Neuronal stem cell (in vitro differentiated cells): ENCODE data around the gene TOP1.

Experiments used
- DNase-seq: peaks from one replicate; pipeline ENCODE4 v3.0.0-alpha.2; 2013; ENCODE audit warnings: low spot score
- H2AFZ ChIP-seq: one replicate; pipeline ENCODE4 v1.6.1; 2013; ENCODE audit warnings: mild to moderate bottlenecking, low read length, inconsistent platforms
- H2AK5ac ChIP-seq: 2 replicates; pipeline ENCODE4 v1.6.1; 2013; ENCODE audit warnings: low read depth, mild to moderate bottlenecking, inconsistent platforms, low read length, moderate library complexity, mixed read lengths
- H2BK120ac ChIP-seq: 2 replicates; pipeline ENCODE4 v1.6.1; 2013; ENCODE audit warnings: low read depth, mild to moderate bottlenecking, inconsistent platforms, low read length, moderate library complexity, mixed read lengths
- H2BK12ac ChIP-seq: one replicate; pipeline ENCODE4 v1.6.1; 2013; ENCODE audit warnings: low read length, inconsistent platforms
- H2BK15ac ChIP-seq: 2 replicates; pipeline ENCODE4 v1.6.1; 2013; ENCODE audit warnings: mild to moderate bottlenecking, low read length, inconsistent platforms, mixed read lengths
- H2BK5ac ChIP-seq: one replicate; pipeline ENCODE4 v1.6.1; 2013; ENCODE audit warnings: inconsistent platforms, mild to moderate bottlenecking, low read length, moderate library complexity
- H3K14ac ChIP-seq: one replicate; pipeline ENCODE4 v1.6.1; 2013; ENCODE audit warnings: low read length, inconsistent platforms
- H3K18ac ChIP-seq: 2 replicates; pipeline ENCODE4 v1.6.1; 2013; ENCODE audit warnings: low read length, inconsistent platforms
- H3K23ac ChIP-seq: 2 replicates; pipeline ENCODE4 v1.6.1; 2013; ENCODE audit warnings: low read depth, mild to moderate bottlenecking, mixed read lengths, low read length, inconsistent platforms; ENCODE audit not compliant: poor library complexity
- H3K27ac ChIP-seq: replicated peaks from 3 replicates; pipeline ENCODE4 v1.5.1; 2013; ENCODE audit warnings: low read length, inconsistent platforms
- H3K27me3 ChIP-seq, 3 experiments: 2 replicates each; pipeline ENCODE4 v1.6.1; 2013; ENCODE audit warnings: low read length in 3 of 3, mild to moderate bottlenecking in 2 of 3, inconsistent platforms in 1 of 3, low read depth in 1 of 3, mixed read lengths in 1 of 3, moderate library complexity in 1 of 3; ENCODE audit not compliant: control insufficient read depth in 3 of 3, insufficient read depth in 3 of 3
- H3K36me3 ChIP-seq, 2 donors: replicated peaks in 1 of 2; 2 replicates each; pipeline ENCODE4 v1.6.1; 2013; ENCODE audit warnings: low read length in 2 of 2; ENCODE audit not compliant: control insufficient read depth in 2 of 2, insufficient read depth in 2 of 2
- H3K4ac ChIP-seq: 2 replicates; pipeline ENCODE4 v1.6.1; 2013; ENCODE audit warnings: inconsistent platforms, mild to moderate bottlenecking, low read length, moderate library complexity
- H3K4me1 ChIP-seq, 2 donors: 1 replicate in 1 of 2; 2 replicates in 1 of 2; pipeline ENCODE4 v1.6.1; 2013; ENCODE audit warnings: low read length in 2 of 2, low read depth in 1 of 2; ENCODE audit not compliant: control insufficient read depth in 2 of 2, insufficient read depth in 1 of 2
- H3K4me2 ChIP-seq: one replicate; pipeline ENCODE4 v1.6.1; 2013; ENCODE audit warnings: mild to moderate bottlenecking, low read length, inconsistent platforms; ENCODE audit not compliant: insufficient read depth, poor library complexity, severe bottlenecking
- H3K4me3 ChIP-seq, 2 donors: 2 replicates each; pipeline ENCODE4 v1.5.1; 2013; ENCODE audit warnings: low read length in 2 of 2, mild to moderate bottlenecking in 2 of 2, inconsistent platforms in 1 of 2, moderate library complexity in 1 of 2
- H3K79me1 ChIP-seq: one replicate; pipeline ENCODE4 v1.6.1; 2013; ENCODE audit warnings: low read depth, mild to moderate bottlenecking, inconsistent platforms, low read length, moderate library complexity
- H3K9ac ChIP-seq: one replicate; pipeline ENCODE4 v1.6.1; 2013; ENCODE audit warnings: mild to moderate bottlenecking, low read depth, low read length, inconsistent platforms; ENCODE audit not compliant: poor library complexity
- H3K9me3 ChIP-seq, 2 donors: replicated peaks in 1 of 2; 2 replicates each; pipeline versions ENCODE3 to v1.6.1; 2013; ENCODE audit warnings: low read length in 2 of 2, mild to moderate bottlenecking in 2 of 2, inconsistent platforms in 1 of 2, low read depth in 1 of 2, mixed read lengths in 1 of 2, moderate library complexity in 1 of 2; ENCODE audit not compliant: control insufficient read depth in 2 of 2, insufficient read depth in 1 of 2
- H4K8ac ChIP-seq: one replicate; pipeline ENCODE4 v1.6.1; 2013; ENCODE audit warnings: low read depth, mild to moderate bottlenecking, inconsistent platforms, low read length, moderate library complexity
- H4K91ac ChIP-seq: one replicate; pipeline ENCODE4 v1.6.1; 2013; ENCODE audit warnings: low read length, low read depth, mild to moderate bottlenecking, inconsistent platforms; ENCODE audit not compliant: poor library complexity
- WGBS, 2 donors: extraction: QIAGEN DNeasy Blood & Tissue Kit; methylation state at CpG; one replicate each; pipeline ENCODE4 v1.1.7; 2013; ENCODE audit warnings: missing lambda C conversion rate in 2 of 2, mixed read lengths in 1 of 2; ENCODE audit not compliant: insufficient read length in 2 of 2, insufficient replicate concordance in 1 of 2; ENCODE audit errors: extremely low coverage in 2 of 2; 5-methylcytosine and 5-hydroxymethylcytosine counted together

Gene TOP1

GRCh38 chr20:41086402-41087324 lies 58.0 kb downstream of the TOP1 start:
- no peak overlapping the region for H2BK15ac ChIP-seq
- peaks cover 9 to 91% of the 10 kb centered on the region in 2 donors for H3K36me3 ChIP-seq
- no peak overlapping the region for H2AFZ ChIP-seq
- H3K27ac ChIP-seq: no peak overlapping the region
- H3K9ac ChIP-seq: no peak overlapping the region
- H3K4me3 ChIP-seq: no peak overlapping the region
- H3K27me3 ChIP-seq: no peaks in the 10 kb centered on the region
- no peak overlapping the region for H2BK5ac ChIP-seq
- no peaks in the 10 kb centered on the region for H3K79me1 ChIP-seq
- no peaks in the 10 kb centered on the region for H3K9me3 ChIP-seq
- no peak overlapping the region for H3K4ac ChIP-seq
- no peak overlapping the region for H2AK5ac ChIP-seq
- no peak for DNase-seq
- H4K8ac ChIP-seq: no peak overlapping the region
- H4K91ac ChIP-seq: no peak overlapping the region
- no peak overlapping the region for H3K4me2 ChIP-seq
- no CpG with 5 or more reads among the region's 8 CpGs for WGBS, 2 donors
- no peak overlapping the region for H2BK12ac ChIP-seq
- no peak overlapping the region for H3K18ac ChIP-seq
- no peak overlapping the region for H3K23ac ChIP-seq
- no peak overlapping the region for H2BK120ac ChIP-seq
- H3K4me1 ChIP-seq: no peaks in the 10 kb centered on the region
- H3K14ac ChIP-seq: no peak overlapping the region

- H4K91ac ChIP-seq: no peak overlapping the region
- no peak overlapping the region for H3K27ac ChIP-seq
- no peaks in the 10 kb centered on the region for H3K27me3 ChIP-seq
- DNase-seq: no peak
- H3K23ac ChIP-seq: no peak overlapping the region
- no peak overlapping the region for H2BK12ac ChIP-seq
- no peaks in the 10 kb centered on the region for H3K9me3 ChIP-seq
- H4K8ac ChIP-seq: no peak overlapping the region
- no peak overlapping the region for H2AFZ ChIP-seq
- H3K4me2 ChIP-seq: no peak overlapping the region
- no peaks in the 10 kb centered on the region for H3K79me1 ChIP-seq
- no peak overlapping the region for H2BK5ac ChIP-seq
- no peak overlapping the region for H3K18ac ChIP-seq
- H3K4me3 ChIP-seq: no peak overlapping the region
- H2BK15ac ChIP-seq: no peak overlapping the region
- no peak overlapping the region for H3K4ac ChIP-seq
- peaks cover 12 to 91% of the 10 kb centered on the region in 2 donors for H3K36me3 ChIP-seq
- no peak overlapping the region for H2BK120ac ChIP-seq
- no peak overlapping the region for H2AK5ac ChIP-seq
- H3K14ac ChIP-seq: no peak overlapping the region
- WGBS, 2 donors: no CpG with 5 or more reads among the region's 1 CpG
- no peak overlapping the region for H3K9ac ChIP-seq
- no peaks in the 10 kb centered on the region for H3K4me1 ChIP-seq
These were observed 58.7 kb downstream of the TOP1 start for GRCh38 chr20:41087325-41087685.

GRCh38 chr20:41087777-41088176 lies 59.2 kb downstream of the TOP1 start:
- Histone ChIP-seq H2BK15ac (no peak overlapping the region), H3K79me1 (no peaks in the 10 kb centered on the region), H2BK12ac (no peak overlapping the region), H3K27me3 (no peaks in the 10 kb centered on the region), H3K4ac (no peak overlapping the region), H4K91ac (no peak overlapping the region), H2AK5ac (no peak overlapping the region), H3K4me3 (no peak overlapping the region), H2BK5ac (no peak overlapping the region), H3K23ac (no peak overlapping the region), H2BK120ac (no peak overlapping the region), H3K4me2 (no peak overlapping the region), H4K8ac (no peak overlapping the region), H3K27ac (no peak overlapping the region), H3K36me3 (peaks cover 10 to 91% of the 10 kb centered on the region in 2 donors), H2AFZ (no peak overlapping the region), H3K14ac (no peak overlapping the region), H3K18ac (no peak overlapping the region), H3K4me1 (no peaks in the 10 kb centered on the region), H3K9ac (no peak overlapping the region), H3K9me3 (no peaks in the 10 kb centered on the region)
- no CpG with 5 or more reads among the region's 3 CpGs for whole genome bisulfite sequencing, 2 donors
- no peak for DNase-seq

DNA sequence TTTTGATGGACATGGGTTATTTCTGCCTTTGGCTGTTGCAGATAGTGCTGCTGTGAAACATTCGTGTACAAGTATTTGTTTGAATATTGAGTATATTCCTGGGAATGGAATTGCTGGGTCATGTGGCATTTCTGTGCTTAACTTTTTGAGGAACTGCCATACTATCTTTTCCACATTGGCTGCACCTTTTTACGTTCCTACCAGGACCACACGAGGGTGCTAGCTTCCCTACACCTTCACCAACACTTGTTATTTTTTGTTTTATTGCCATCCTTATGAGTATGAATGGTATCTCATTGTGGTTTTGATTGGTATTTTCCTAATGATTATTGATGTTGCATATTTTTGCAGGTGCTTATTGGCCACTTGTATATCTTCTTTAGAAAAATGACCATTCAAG lies 60.9 kb downstream of the TOP1 start:
- no peak overlapping the region for H3K4me2 ChIP-seq
- no peak for DNase-seq
- H2BK12ac ChIP-seq: no peak overlapping the region
- H2AK5ac ChIP-seq: no peak overlapping the region
- no peak overlapping the region for H3K27ac ChIP-seq
- no peak overlapping the region for H3K4me3 ChIP-seq
- H4K91ac ChIP-seq: no peak overlapping the region
- no peak overlapping the region for H3K4ac ChIP-seq
- H3K79me1 ChIP-seq: no peaks in the 10 kb centered on the region
- H3K14ac ChIP-seq: no peak overlapping the region
- H2AFZ ChIP-seq: no peak overlapping the region
- no peak overlapping the region for H3K9ac ChIP-seq
- no peaks in the 10 kb centered on the region for H3K27me3 ChIP-seq
- WGBS, 2 donors: no CpG with 5 or more reads among the region's 3 CpGs
- H4K8ac ChIP-seq: no peak overlapping the region
- no peak overlapping the region for H2BK120ac ChIP-seq
- no peak overlapping the region for H3K23ac ChIP-seq
- no peaks in the 10 kb centered on the region for H3K4me1 ChIP-seq
- no peak overlapping the region for H2BK5ac ChIP-seq
- H2BK15ac ChIP-seq: no peak overlapping the region
- H3K18ac ChIP-seq: no peak overlapping the region
- H3K36me3 ChIP-seq: peaks cover 19 to 91% of the 10 kb centered on the region in 2 donors
- no peaks in the 10 kb centered on the region for H3K9me3 ChIP-seq
